Activated B cell treated with CpG ODN at 0.5 μM for 24 hours (primary cell): ENCODE results near the gene ZNF804B. TPM values are rescaled to one million over a fixed set of nuclear protein-coding genes. Genes with fewer than 3 reads are reported as not detected.

Experiments
- ATAC-seq: fragments of 200-7000 bp; cut with Tn5 transposase; one replicate; pipeline ENCODE4 v1.10.0; 2021; ENCODE audit warnings: low read depth, mild to moderate bottlenecking, moderate library complexity
- CTCF ChIA-PET: fragments of 350-600 bp; sonication (Branson Sonifier 250); formaldehyde crosslinking; loops from one replicate; lab custom pipeline; 2021; ENCODE audit warnings: antibody characterized with exemption; lab: Charles Lee
- POLR2A ChIA-PET: fragments of 350-600 bp; sonication (Branson Sonifier 250); formaldehyde crosslinking; loops from one replicate; lab custom pipeline; 2021; ENCODE audit warnings: antibody characterized with exemption; lab: Charles Lee
- DNase-seq: peaks from one replicate; pipeline ENCODE4 v3.0.0; 2022
- H3K27ac Mint-ChIP-seq: one replicate; pipeline ENCODE4 v1.8.0; 2020; ENCODE audit warnings: mixed read lengths
- H3K27me3 Mint-ChIP-seq: one replicate; pipeline ENCODE4 v1.8.0; 2021; ENCODE audit warnings: mixed read lengths
- H3K36me3 Mint-ChIP-seq: one replicate; pipeline ENCODE4 v1.8.0; 2021; ENCODE audit warnings: low read depth, mixed read lengths
- H3K4me1 Mint-ChIP-seq: one replicate; pipeline ENCODE4 v1.8.0; 2021; ENCODE audit warnings: mixed read lengths
- H3K4me3 Mint-ChIP-seq: one replicate; pipeline ENCODE4 v1.8.0; 2020; ENCODE audit warnings: mild to moderate bottlenecking, mixed read lengths
- H3K9me3 Mint-ChIP-seq: one replicate; pipeline ENCODE4 v1.8.0; 2020; ENCODE audit warnings: mixed read lengths
- CTCF ChIP-seq: fragments of 200-600 bp; IDR thresholded peaks from one replicate; pipeline ENCODE4 v1.8.0; 2022; ENCODE audit warnings: antibody characterized with exemption, mild to moderate bottlenecking
- intact Hi-C: fragments of 100-400 bp; cut with micrococcal nuclease; formaldehyde crosslinking; loops from one replicate; pipeline ENCODE4 v1.15.1; 2024
- total RNA-seq: library from RNA; stranded (reverse); gene quantifications from 2 replicates; pipeline ENCODE4 v1.2.3, GENCODE V29; 2022

The ZNF804B gene
- total RNA-seq, result not detected in 2 replicates

GRCh38 chr7:88759230-88760135, at the start of gene ZNF804B:
Gene ZNF804B, plus strand, starts transcription at chr7:88759700. Its CDS starts 277 bp downstream, at chr7:88759977.
- no peak for TF ChIP-seq CTCF
- POLR2A ChIA-PET, result no interaction called here
- H3K27me3 Mint-ChIP-seq, result peaks cover 11% of the 10 kb centered on the region
- intact Hi-C loops, result no loop called here
- H3K27ac Mint-ChIP-seq, result no peak within 1 kb of the TSS
- no peaks in the 10 kb centered on the region for H3K36me3 Mint-ChIP-seq
- ATAC-seq (no peak), DNase-seq (no peak)
- H3K4me3 Mint-ChIP-seq, result no peak within 1 kb of the TSS
- peaks cover 3% of the 10 kb centered on the region for H3K4me1 Mint-ChIP-seq
- H3K9me3 Mint-ChIP-seq, result no peaks in the 10 kb centered on the region
- CTCF ChIA-PET, result no interaction called here

- ChIA-PET POLR2A (no interaction called here), CTCF (no interaction called here)
- no peaks in the 10 kb centered on the region for H3K4me1 Mint-ChIP-seq
- H3K27me3 Mint-ChIP-seq, result no peaks in the 10 kb centered on the region
- no peak overlapping the region for H3K4me3 Mint-ChIP-seq
- H3K36me3 Mint-ChIP-seq, result no peaks in the 10 kb centered on the region
- no peaks in the 10 kb centered on the region for H3K9me3 Mint-ChIP-seq
- TF ChIP-seq CTCF, result no peak
- no peak overlapping the region for H3K27ac Mint-ChIP-seq
- intact Hi-C loops, result no loop called here
- ATAC-seq (no peak), DNase-seq (no peak)
These were observed 23.6 kb upstream of the ZNF804B start for GRCh38 chr7:88735920-88736319.

- POLR2A ChIA-PET, result no interaction called here
- no peaks in the 10 kb centered on the region for H3K36me3 Mint-ChIP-seq
- CTCF ChIA-PET, result no interaction called here
- no peaks in the 10 kb centered on the region for H3K9me3 Mint-ChIP-seq
- no peaks in the 10 kb centered on the region for H3K27me3 Mint-ChIP-seq
- no peak for TF ChIP-seq CTCF
- no peak overlapping the region for H3K4me3 Mint-ChIP-seq
- DNase-seq, result no peak
- intact Hi-C loops, result no loop called here
- no peaks in the 10 kb centered on the region for H3K4me1 Mint-ChIP-seq
- no peak for ATAC-seq
- H3K27ac Mint-ChIP-seq, result no peak overlapping the region
These were observed 21.9 kb upstream of the ZNF804B start for GRCh38 chr7:88737632-88738031.

GRCh38 chr7:88746126-88746525, 13.4 kb upstream of the ZNF804B start:
- H3K4me3 Mint-ChIP-seq, result no peak overlapping the region
- H3K27ac Mint-ChIP-seq, result no peak overlapping the region
- no peaks in the 10 kb centered on the region for H3K36me3 Mint-ChIP-seq
- ChIA-PET POLR2A (no interaction called here), CTCF (no interaction called here)
- ATAC-seq, result no peak
- no peaks in the 10 kb centered on the region for H3K4me1 Mint-ChIP-seq
- intact Hi-C loops, result no loop called here
- H3K27me3 Mint-ChIP-seq, result no peaks in the 10 kb centered on the region
- TF ChIP-seq CTCF, result no peak
- no peak for DNase-seq
- H3K9me3 Mint-ChIP-seq, result peaks cover 2% of the 10 kb centered on the region

GRCh38 chr7:88756802-88757201, 2.7 kb upstream of the ZNF804B start:
- TF ChIP-seq CTCF, result no peak
- Mint-ChIP-seq H3K36me3 (no peaks in the 10 kb centered on the region), H3K9me3 (no peaks in the 10 kb centered on the region), H3K4me3 (no peak overlapping the region), H3K27me3 (peaks cover 15% of the 10 kb centered on the region), H3K27ac (no peak overlapping the region), H3K4me1 (peaks cover 3% of the 10 kb centered on the region)
- CTCF ChIA-PET, result no interaction called here
- POLR2A ChIA-PET, result no interaction called here
- DNase-seq, result no peak
- ATAC-seq, result no peak
- intact Hi-C loops, result no loop called here
